Uterus (tissue), 2 donors: Measurements from ENCODE around the gene SCUBE3.

Source experiments
- CTCF ChIP-seq, 4 experiments: fragments of 200-600 bp in 2 of 4; fragments of 450-650 bp in 2 of 4; sonication (generic) in 2 of 4; IDR thresholded peaks; one replicate each; pipeline ENCODE4 v1.5.1; 2016 to 2019; ENCODE audit warnings: antibody characterized with exemption in 4 of 4, mild to moderate bottlenecking in 2 of 4, moderate library complexity in 1 of 4
- POLR2A ChIP-seq, 2 donors: fragments of 450-650 bp; IDR thresholded peaks; one replicate each; pipeline ENCODE4 v1.6.1; 2016; ENCODE audit warnings: antibody characterized with exemption in 2 of 2, mild to moderate bottlenecking in 1 of 2, moderate library complexity in 1 of 2

DNA sequence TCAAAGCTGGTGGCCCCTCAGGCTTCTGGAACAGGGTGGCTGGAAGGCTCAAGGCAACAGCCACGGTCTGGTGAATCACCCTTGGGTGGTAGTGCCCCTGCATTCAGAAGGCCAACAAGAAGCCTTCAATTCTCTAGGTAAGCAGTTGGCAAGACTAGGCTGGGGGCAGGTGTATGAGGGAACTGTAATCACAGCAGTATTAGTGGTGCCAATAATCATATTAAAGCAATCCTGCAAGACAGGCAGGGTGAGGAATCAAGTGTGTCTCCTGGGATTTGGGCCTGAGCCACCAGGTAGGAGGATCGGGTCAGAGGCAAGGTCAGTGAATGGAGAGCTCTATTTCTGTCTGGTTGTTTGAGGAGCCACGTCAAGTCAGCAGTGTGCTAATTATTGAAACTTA is 24.9 kb upstream of the SCUBE3 start:
- TF ChIP-seq CTCF (IDR thresholded peaks at IDR 0.05) (no peak), POLR2A (IDR thresholded peaks at IDR 0.05) (no peak)
